NB4 (cell line): ENCODE data around the gene NOC3L.

Source experiments
- MYC ChIP-seq: IDR thresholded peaks from 2 replicates; pipeline ENCODE4 v1.6.1; 2011; ENCODE audit warnings: low read depth, low read length
- POLR2A ChIP-seq: IDR thresholded peaks from 2 replicates; pipeline ENCODE4 v1.6.1; 2011; ENCODE audit warnings: mild to moderate bottlenecking; ENCODE audit not compliant: insufficient read length; ENCODE audit errors: extremely low read depth
- TF ChIP-seq, protein P1 (sequence below): IDR thresholded peaks from one replicate; pipeline ENCODE4 v1.5.1; 2012; ENCODE audit warnings: low read depth, low read length

GRCh38 chr10:94294168-94294567 lies 68.6 kb downstream of the NOC3L start:
- TF ChIP-seq, protein P1, sequence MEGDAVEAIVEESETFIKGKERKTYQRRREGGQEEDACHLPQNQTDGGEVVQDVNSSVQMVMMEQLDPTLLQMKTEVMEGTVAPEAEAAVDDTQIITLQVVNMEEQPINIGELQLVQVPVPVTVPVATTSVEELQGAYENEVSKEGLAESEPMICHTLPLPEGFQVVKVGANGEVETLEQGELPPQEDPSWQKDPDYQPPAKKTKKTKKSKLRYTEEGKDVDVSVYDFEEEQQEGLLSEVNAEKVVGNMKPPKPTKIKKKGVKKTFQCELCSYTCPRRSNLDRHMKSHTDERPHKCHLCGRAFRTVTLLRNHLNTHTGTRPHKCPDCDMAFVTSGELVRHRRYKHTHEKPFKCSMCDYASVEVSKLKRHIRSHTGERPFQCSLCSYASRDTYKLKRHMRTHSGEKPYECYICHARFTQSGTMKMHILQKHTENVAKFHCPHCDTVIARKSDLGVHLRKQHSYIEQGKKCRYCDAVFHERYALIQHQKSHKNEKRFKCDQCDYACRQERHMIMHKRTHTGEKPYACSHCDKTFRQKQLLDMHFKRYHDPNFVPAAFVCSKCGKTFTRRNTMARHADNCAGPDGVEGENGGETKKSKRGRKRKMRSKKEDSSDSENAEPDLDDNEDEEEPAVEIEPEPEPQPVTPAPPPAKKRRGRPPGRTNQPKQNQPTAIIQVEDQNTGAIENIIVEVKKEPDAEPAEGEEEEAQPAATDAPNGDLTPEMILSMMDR: no peak
- TF ChIP-seq POLR2A: no peak
- TF ChIP-seq MYC: no peak
